Panc1 (cell line): ENCODE measurements around the gene ADGB. TPM values are rescaled to one million over a fixed set of nuclear protein-coding genes. Genes with fewer than 3 reads are reported as not detected.
"Not testable (repeated sequence)": the region's sequence is repeated elsewhere in the genome, so short reads cannot be mapped to it uniquely, and the experiment has no call there.

Experiments
- ATAC-seq: fragments of 200-7000 bp; cut with Tn5 transposase; 2 replicates; pipeline ENCODE4 v1.9.1; 2020; ENCODE audit warnings: mild to moderate bottlenecking, moderate library complexity
- BruUV-seq: library from RNA; stranded (reverse); fragments of 400-500 nt; replicated peaks from 2 replicates; lab custom pipeline; 2021; lab: Mats Ljungman, UMichigan
- CTCF ChIA-PET: fragments of 300-600 bp; sonication (Branson Sonifier 250); formaldehyde crosslinking; loops from one replicate; lab custom pipeline; 2022; ENCODE audit warnings: antibody characterized with exemption; lab: Charles Lee
- POLR2A ChIA-PET: fragments of 300-600 bp; sonication (Branson Sonifier 250); formaldehyde crosslinking; loops from one replicate; lab custom pipeline; 2022; ENCODE audit warnings: antibody characterized with exemption; lab: Charles Lee
- DNase-seq: peaks from one replicate; pipeline ENCODE4 v3.0.0-alpha.2; 2010; ENCODE audit warnings: low read depth, low spot score
- H3K27ac ChIP-seq: 2 replicates; pipeline ENCODE4 v1.5.1; 2011; ENCODE audit warnings: mild to moderate bottlenecking, low read length, inconsistent platforms
- H3K27me3 ChIP-seq: fragments of 200-500 bp; sonication (Bioruptor generic); 2 replicates; pipeline ENCODE4 v1.6.0; 2014; ENCODE audit warnings: low read length, inconsistent platforms; ENCODE audit not compliant: control insufficient read depth, insufficient read depth
- H3K36me3 ChIP-seq: fragments of 200-500 bp; sonication (Bioruptor generic); 2 replicates; pipeline ENCODE4 v1.5.1; 2014; ENCODE audit warnings: inconsistent platforms, mild to moderate bottlenecking, low read length, moderate library complexity; ENCODE audit not compliant: control insufficient read depth, insufficient read depth
- H3K4me1 ChIP-seq: 2 replicates; pipeline ENCODE4 v1.5.1; 2011; ENCODE audit warnings: inconsistent platforms, mild to moderate bottlenecking, low read length, moderate library complexity; ENCODE audit not compliant: control insufficient read depth, insufficient read depth
- H3K4me3 ChIP-seq, 2 experiments: 2 replicates each; pipeline ENCODE4 v1.5.1; 2011 to 2012; ENCODE audit warnings: low read depth in 2 of 2, low read length in 2 of 2, mild to moderate bottlenecking in 2 of 2, inconsistent platforms in 1 of 2, moderate library complexity in 1 of 2
- H3K9me3 ChIP-seq: fragments of 200-500 bp; sonication (Bioruptor generic); 2 replicates; pipeline ENCODE4 v1.5.1; 2014; ENCODE audit warnings: low read depth, mild to moderate bottlenecking, inconsistent platforms, low read length, moderate library complexity; ENCODE audit not compliant: control insufficient read depth, insufficient read depth
- CTCF ChIP-seq: fragments of 450-650 bp; IDR thresholded peaks from 2 replicates; pipeline ENCODE4 v1.5.1; 2017; ENCODE audit warnings: mild to moderate bottlenecking
- POLR2AphosphoS5 ChIP-seq: IDR thresholded peaks from 2 replicates; pipeline ENCODE4 v1.6.1; 2012; ENCODE audit warnings: mild to moderate bottlenecking, low read depth, low read length, moderate library complexity
- REST ChIP-seq, 2 experiments: IDR thresholded peaks; 2 replicates each; pipeline ENCODE4 v1.6.1; 2011 to 2012; ENCODE audit warnings: low read depth in 2 of 2, control low read depth in 1 of 2, low read length in 1 of 2, mild to moderate bottlenecking in 1 of 2, moderate library complexity in 1 of 2; ENCODE audit not compliant: insufficient read depth in 1 of 2
- SIN3A ChIP-seq: IDR thresholded peaks from 2 replicates; pipeline ENCODE4 v1.6.1; 2012; ENCODE audit warnings: low read depth, mild to moderate bottlenecking, low read length, moderate library complexity, borderline replicate concordance; ENCODE audit not compliant: insufficient read depth
- TCF7L2 ChIP-seq: IDR thresholded peaks from 2 replicates; pipeline ENCODE4 v1.6.1; 2011; ENCODE audit warnings: mild to moderate bottlenecking, low read depth, low read length, inconsistent platforms
- in situ Hi-C: cut with HindIII; loops from 2 replicates; pipeline ENCODE4 v1.10.0; 2016; ENCODE audit warnings: low sequenced_read_pairs, low pct_unique_long_range_greater_than_20kb
- intact Hi-C: fragments of 100-400 bp; cut with micrococcal nuclease; formaldehyde crosslinking; loops from one replicate; pipeline ENCODE4 v1.10.0; 2022; ENCODE audit not compliant: unreplicated experiment
- total RNA-seq: library from RNA; stranded (reverse); gene quantifications from one replicate; pipeline ENCODE4 v1.2.1, GENCODE V29; 2021; ENCODE audit not compliant: unreplicated experiment

Gene ADGB
- total RNA-seq, 1 experiment from 2014 or later = not detected

- intact Hi-C loops = no loop called here
- Histone ChIP-seq H3K27ac (no peak overlapping the region), H3K4me1 (no peaks in the 10 kb centered on the region), H3K4me3 (no peak overlapping the region), H3K9me3 (no peaks in the 10 kb centered on the region), H3K36me3 (no peaks in the 10 kb centered on the region), H3K27me3 (no peaks in the 10 kb centered on the region)
- in situ Hi-C loops = no loop called here
- DNase-seq = no peak
- TF ChIP-seq CTCF (no peak), SIN3A (no peak), REST (IDR thresholded peaks at IDR 0.05; ENCODE audit: insufficient read depth in 1 of 2, low read depth in 2 of 2, low read length in 1 of 2) (no peak), TCF7L2 (no peak), POLR2AphosphoS5 (no peak)
- ChIA-PET POLR2A (no interaction called here), CTCF (no interaction called here)
- BruUV-seq = no TSS peak
- ATAC-seq = no peak
Measured at GRCh38 chr6:146850981-146851380, 252.2 kb downstream of the ADGB start.

GRCh38 chr6:146851837-146852236 is 253.1 kb downstream of the ADGB start:
- intact Hi-C loops (no loop called here), in situ Hi-C loops (no loop called here)
- ATAC-seq (no peak), DNase-seq (no peak)
- no peaks in the 10 kb centered on the region for H3K36me3 ChIP-seq
- no TSS peak for BruUV-seq
- H3K9me3 ChIP-seq = no peaks in the 10 kb centered on the region
- no peaks in the 10 kb centered on the region for H3K4me1 ChIP-seq
- H3K4me3 ChIP-seq = no peak overlapping the region
- H3K27ac ChIP-seq = no peak overlapping the region
- H3K27me3 ChIP-seq = no peaks in the 10 kb centered on the region
- ChIA-PET POLR2A (no interaction called here), CTCF (no interaction called here)
- TF ChIP-seq REST (IDR thresholded peaks at IDR 0.05; ENCODE audit: insufficient read depth in 1 of 2, low read depth in 2 of 2, low read length in 1 of 2) = no peak
- no peak for TF ChIP-seq CTCF
- no peak for TF ChIP-seq SIN3A
- no peak for TF ChIP-seq POLR2AphosphoS5

- H3K36me3 ChIP-seq, CTCF ChIA-PET, DNase-seq, H3K9me3 ChIP-seq, in situ Hi-C loops, POLR2A ChIA-PET, ATAC-seq, H3K4me3 ChIP-seq, H3K4me1 ChIP-seq, H3K27me3 ChIP-seq, BruUV-seq, H3K27ac ChIP-seq: not testable (repeated sequence)
- intact Hi-C loops = loop anchor here (5.0 kb wide), 2 partner anchors 268 to 1313 kb away; no protein-coding TSS in a partner anchor
Measured at GRCh38 chr6:146854521-146855255, 255.9 kb downstream of the ADGB start.
